Measurements from ENCODE around the gene CGNL1. TPM values are rescaled to one million over a fixed set of nuclear protein-coding genes. Genes with fewer than 3 reads are reported as not detected.

CGNL1 gene
- total and polyA plus RNA-seq, 2 donors: 12.7 to 31.7 TPM

- H3K36me3 ChIP-seq (ENCODE audit: insufficient read depth): no peaks in the 10 kb centered on the region
- WGBS: 81% methylated on average over 7 of the region's 7 CpGs
- no peak for DNase-seq (ENCODE audit: extremely low spot score)
- no peak overlapping the region for H3K4me3 ChIP-seq (ENCODE audit: low read depth, low read length)
- H3K4me1 ChIP-seq (ENCODE audit: insufficient read depth): no peaks in the 10 kb centered on the region
- no peak overlapping the region for H3K27ac ChIP-seq (ENCODE audit: low read depth)
These were observed 29.9 kb downstream of the CGNL1 start for GRCh38 chr15:57406062-57406772.

- no peak for DNase-seq (ENCODE audit: extremely low spot score)
- no peak overlapping the region for H3K4me3 ChIP-seq (ENCODE audit: low read depth, low read length)
- no peak overlapping the region for H3K27ac ChIP-seq (ENCODE audit: low read depth)
- H3K4me1 ChIP-seq (ENCODE audit: insufficient read depth): no peaks in the 10 kb centered on the region
- 30% methylated on average over 3 of the region's 3 CpGs for WGBS
- H3K36me3 ChIP-seq (ENCODE audit: insufficient read depth): no peaks in the 10 kb centered on the region
These were observed 34.1 kb downstream of the CGNL1 start for GRCh38 chr15:57410373-57410772.

GRCh38 chr15:57411945-57412768 is 35.9 kb downstream of the CGNL1 start:
- H3K27ac ChIP-seq (ENCODE audit: low read depth): no peak overlapping the region
- no peak overlapping the region for H3K4me3 ChIP-seq (ENCODE audit: low read depth, low read length)
- no peak for DNase-seq (ENCODE audit: extremely low spot score)
- 79% methylated on average over 12 of the region's 12 CpGs for WGBS
- no peaks in the 10 kb centered on the region for H3K4me1 ChIP-seq (ENCODE audit: insufficient read depth)
- H3K36me3 ChIP-seq (ENCODE audit: insufficient read depth): no peaks in the 10 kb centered on the region

- Histone ChIP-seq H3K4me3 (ENCODE audit: low read depth, low read length) (no peak overlapping the region), H3K36me3 (ENCODE audit: insufficient read depth) (no peaks in the 10 kb centered on the region), H3K27ac (ENCODE audit: low read depth) (no peak overlapping the region), H3K4me1 (ENCODE audit: insufficient read depth) (no peaks in the 10 kb centered on the region)
- WGBS: 87% methylated on average over 7 of the region's 7 CpGs
- DNase-seq (ENCODE audit: extremely low spot score): no peak
These were observed 39.3 kb downstream of the CGNL1 start for GRCh38 chr15:57415602-57416001.

GRCh38 chr15:57418635-57419034 is 42.3 kb downstream of the CGNL1 start:
- Histone ChIP-seq H3K27ac (ENCODE audit: low read depth) (no peak overlapping the region), H3K4me3 (ENCODE audit: low read depth, low read length) (no peak overlapping the region), H3K4me1 (ENCODE audit: insufficient read depth) (no peaks in the 10 kb centered on the region), H3K36me3 (ENCODE audit: insufficient read depth) (no peaks in the 10 kb centered on the region)
- WGBS: 94% methylated on average over 13 of the region's 13 CpGs
- DNase-seq (ENCODE audit: extremely low spot score): no peak

- WGBS: 83% methylated on average over 2 of the region's 2 CpGs
- no peak for DNase-seq (ENCODE audit: extremely low spot score)
- H3K4me1 ChIP-seq (ENCODE audit: insufficient read depth): no peaks in the 10 kb centered on the region
These were observed 43.0 kb downstream of the CGNL1 start for GRCh38 chr15:57419335-57419734.

GRCh38 chr15:57421110-57421509 is 44.8 kb downstream of the CGNL1 start:
- DNase-seq (ENCODE audit: extremely low spot score): no peak
- Histone ChIP-seq H3K27ac (ENCODE audit: low read depth) (no peak overlapping the region), H3K4me1 (ENCODE audit: insufficient read depth) (no peaks in the 10 kb centered on the region), H3K4me3 (ENCODE audit: low read depth, low read length) (no peak overlapping the region), H3K36me3 (ENCODE audit: insufficient read depth) (no peaks in the 10 kb centered on the region)
- 93% methylated on average over 3 of the region's 3 CpGs for WGBS

More at GRCh38 chr15:57419335-57419734, 43.0 kb downstream of the CGNL1 start:
- Histone ChIP-seq H3K36me3 (ENCODE audit: insufficient read depth) (no peaks in the 10 kb centered on the region), H3K4me3 (ENCODE audit: low read depth, low read length) (no peak overlapping the region), H3K27ac (ENCODE audit: low read depth) (no peak overlapping the region)

GRCh38 chr15:57421551-57421950 is 45.2 kb downstream of the CGNL1 start:
- H3K4me1 ChIP-seq (ENCODE audit: insufficient read depth): no peaks in the 10 kb centered on the region
- H3K36me3 ChIP-seq (ENCODE audit: insufficient read depth): no peaks in the 10 kb centered on the region
- no peak overlapping the region for H3K27ac ChIP-seq (ENCODE audit: low read depth)
- WGBS: 72% methylated on average over 6 of the region's 6 CpGs
- no peak overlapping the region for H3K4me3 ChIP-seq (ENCODE audit: low read depth, low read length)
- DNase-seq (ENCODE audit: extremely low spot score): no peak

GRCh38 chr15:57422113-57422754 is 45.9 kb downstream of the CGNL1 start:
- H3K36me3 ChIP-seq (ENCODE audit: insufficient read depth): no peaks in the 10 kb centered on the region
- WGBS: 89% methylated on average over 2 of the region's 2 CpGs
- no peak for DNase-seq (ENCODE audit: extremely low spot score)
- no peak overlapping the region for H3K27ac ChIP-seq (ENCODE audit: low read depth)
- no peak overlapping the region for H3K4me3 ChIP-seq (ENCODE audit: low read depth, low read length)
- H3K4me1 ChIP-seq (ENCODE audit: insufficient read depth): no peaks in the 10 kb centered on the region

GRCh38 chr15:57423599-57424140 is 47.4 kb downstream of the CGNL1 start:
- no peak for DNase-seq (ENCODE audit: extremely low spot score)
- Histone ChIP-seq H3K27ac (ENCODE audit: low read depth) (no peak overlapping the region), H3K36me3 (ENCODE audit: insufficient read depth) (no peaks in the 10 kb centered on the region), H3K4me3 (ENCODE audit: low read depth, low read length) (no peak overlapping the region), H3K4me1 (ENCODE audit: insufficient read depth) (no peaks in the 10 kb centered on the region)
- 94% methylated on average over 15 of the region's 15 CpGs for WGBS

- Histone ChIP-seq H3K4me1 (ENCODE audit: insufficient read depth) (no peaks in the 10 kb centered on the region), H3K27ac (ENCODE audit: low read depth) (no peak overlapping the region), H3K36me3 (ENCODE audit: insufficient read depth) (no peaks in the 10 kb centered on the region), H3K4me3 (ENCODE audit: low read depth, low read length) (no peak overlapping the region)
- DNase-seq (ENCODE audit: extremely low spot score): no peak
- 78% methylated on average over 6 of the region's 6 CpGs for WGBS
These were observed 48.5 kb downstream of the CGNL1 start for GRCh38 chr15:57424628-57425405.

GRCh38 chr15:57425842-57426241 is 49.5 kb downstream of the CGNL1 start:
- DNase-seq (ENCODE audit: extremely low spot score): no peak
- WGBS: 65% methylated on average over 3 of the region's 3 CpGs

GRCh38 chr15:57427367-57427821 is 51.1 kb downstream of the CGNL1 start:
- Histone ChIP-seq H3K4me1 (ENCODE audit: insufficient read depth) (no peaks in the 10 kb centered on the region), H3K36me3 (ENCODE audit: insufficient read depth) (no peaks in the 10 kb centered on the region), H3K27ac (ENCODE audit: low read depth) (no peak overlapping the region), H3K4me3 (ENCODE audit: low read depth, low read length) (no peak overlapping the region)
- no peak for DNase-seq (ENCODE audit: extremely low spot score)
- 45% methylated on average over 9 of the region's 9 CpGs for WGBS

More at GRCh38 chr15:57425842-57426241, 49.5 kb downstream of the CGNL1 start:
- Histone ChIP-seq H3K4me3 (ENCODE audit: low read depth, low read length) (no peak overlapping the region), H3K4me1 (ENCODE audit: insufficient read depth) (no peaks in the 10 kb centered on the region), H3K36me3 (ENCODE audit: insufficient read depth) (no peaks in the 10 kb centered on the region), H3K27ac (ENCODE audit: low read depth) (no peak overlapping the region)
